ENCODE data around the gene APOL1.

APOL1 gene

GRCh38 chr22:36286096-36286957, 33.4 kb downstream of the APOL1 start:
- TF ChIP-seq ESRRG (CRISPR knock-in tag; IDR thresholded peaks at IDR 0.05) (no peak), CSRNP3 (CRISPR knock-in tag; IDR thresholded peaks at IDR 0.05) (no peak), ZNF8 (CRISPR knock-in tag; IDR thresholded peaks at IDR 0.05) (no peak)
- ATAC-seq, result peak; percentile 81

GRCh38 chr22:36287881-36288515, 35.1 kb downstream of the APOL1 start:
- no peak for TF ChIP-seq PATZ1 (CRISPR knock-in tag; IDR thresholded peaks at IDR 0.05; ENCODE audit: borderline replicate concordance)
- TF ChIP-seq TCF4 (CRISPR knock-in tag; IDR thresholded peaks at IDR 0.05; ENCODE audit: borderline replicate concordance), result no peak
- no peak for TF ChIP-seq ZNF70 (CRISPR knock-in tag; IDR thresholded peaks at IDR 0.05)
- no peak for TF ChIP-seq ISL1 (CRISPR knock-in tag; IDR thresholded peaks at IDR 0.05)
- TF ChIP-seq POU6F1 (CRISPR knock-in tag; IDR thresholded peaks at IDR 0.05; ENCODE audit: borderline replicate concordance, low read depth), result no peak
- TF ChIP-seq SNAI2 (CRISPR knock-in tag; IDR thresholded peaks at IDR 0.05), result no peak
- TF ChIP-seq ESRRG (CRISPR knock-in tag; IDR thresholded peaks at IDR 0.05), result no peak
- no peak for TF ChIP-seq CREB5 (CRISPR knock-in tag; IDR thresholded peaks at IDR 0.05; ENCODE audit: low read depth)
- no peak for TF ChIP-seq ARNTL (CRISPR knock-in tag; IDR thresholded peaks at IDR 0.05; ENCODE audit: borderline replicate concordance, low read depth)
- TF ChIP-seq TOX (CRISPR knock-in tag; IDR thresholded peaks at IDR 0.05; ENCODE audit: borderline replicate concordance), result no peak
- TF ChIP-seq BACH2 (CRISPR knock-in tag; IDR thresholded peaks at IDR 0.05; ENCODE audit: borderline replicate concordance), result no peak
- no peak for ATAC-seq

- no peak for ATAC-seq
- TF ChIP-seq OSR1 (CRISPR knock-in tag; IDR thresholded peaks at IDR 0.05), result no peak
- no peak for TF ChIP-seq PATZ1 (CRISPR knock-in tag; IDR thresholded peaks at IDR 0.05; ENCODE audit: borderline replicate concordance)
- TF ChIP-seq CREB5 (CRISPR knock-in tag; IDR thresholded peaks at IDR 0.05; ENCODE audit: low read depth), result no peak
- TF ChIP-seq RARB (CRISPR knock-in tag; IDR thresholded peaks at IDR 0.05), result no peak
- no peak for TF ChIP-seq POU6F1 (CRISPR knock-in tag; IDR thresholded peaks at IDR 0.05; ENCODE audit: borderline replicate concordance, low read depth)
- TF ChIP-seq ZFP3 (CRISPR knock-in tag; IDR thresholded peaks at IDR 0.05), result no peak
- no peak for TF ChIP-seq ISL1 (CRISPR knock-in tag; IDR thresholded peaks at IDR 0.05)
- TF ChIP-seq CSRNP3 (CRISPR knock-in tag; IDR thresholded peaks at IDR 0.05), result no peak
- no peak for TF ChIP-seq CSDC2 (CRISPR knock-in tag; IDR thresholded peaks at IDR 0.05)
- TF ChIP-seq ZFP30 (CRISPR knock-in tag; IDR thresholded peaks at IDR 0.05), result no peak
Observed at GRCh38 chr22:36288571-36289405, 35.9 kb downstream of the APOL1 start.

Measured in SK-N-SH treated with all-trans-retinoic acid at 6 μM for 48 hours (cell line).